ENCODE measurements around the gene CARF. TPM values are rescaled to one million over a fixed set of nuclear protein-coding genes. Genes with fewer than 3 reads are reported as not detected.
"Not testable (repeated sequence)": the region's sequence is repeated elsewhere in the genome, so short reads cannot be mapped to it uniquely, and the experiment has no call there.

CARF gene
- total RNA-seq, 1 donor from 2014 or later: 9.2 TPM

DNA sequence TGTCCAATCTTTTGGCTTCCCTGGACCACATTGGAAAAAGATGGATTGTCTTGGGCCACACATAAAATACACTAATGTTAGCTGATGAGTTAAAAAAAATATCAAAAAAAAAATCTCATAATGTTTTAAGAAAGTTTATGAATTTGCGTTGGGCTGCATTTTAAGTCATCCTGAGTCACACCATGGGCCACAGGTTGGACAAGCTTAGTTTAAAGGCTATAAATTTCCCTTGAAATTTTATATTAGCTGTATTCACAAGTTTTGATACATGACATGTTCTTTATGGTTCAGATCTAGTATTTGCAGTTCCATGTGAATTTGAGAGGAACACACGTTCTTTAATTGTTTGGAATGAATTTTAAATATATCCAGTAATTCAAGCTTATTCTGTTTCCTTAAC lies 21.9 kb downstream of the CARF start:
- DNase-seq (ENCODE audit: low read depth): no peak

DNA sequence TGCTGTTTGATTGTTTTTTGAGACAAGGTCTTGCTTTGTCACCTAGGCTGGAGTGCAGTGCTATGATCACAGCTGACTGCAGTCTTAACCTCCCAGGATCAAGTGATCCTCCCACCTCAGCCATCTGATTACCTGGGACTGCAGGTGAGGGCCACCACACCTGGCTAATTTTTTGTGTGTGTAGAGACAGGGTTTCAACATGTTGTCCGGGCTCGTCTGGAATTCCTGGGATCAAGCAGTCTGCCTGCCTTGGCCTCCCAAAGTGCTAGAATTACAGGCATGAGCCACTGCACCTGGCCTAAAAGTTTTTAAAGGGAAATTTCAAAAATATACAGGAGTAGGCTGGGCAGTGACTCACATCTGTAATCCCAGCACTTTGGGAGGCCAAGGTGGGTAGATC lies 22.4 kb downstream of the CARF start:
- DNase-seq (ENCODE audit: low read depth): no peak

GRCh38 chr2:202938960-202939359 lies 26.9 kb downstream of the CARF start:
- DNase-seq (ENCODE audit: low read depth): no peak

DNA sequence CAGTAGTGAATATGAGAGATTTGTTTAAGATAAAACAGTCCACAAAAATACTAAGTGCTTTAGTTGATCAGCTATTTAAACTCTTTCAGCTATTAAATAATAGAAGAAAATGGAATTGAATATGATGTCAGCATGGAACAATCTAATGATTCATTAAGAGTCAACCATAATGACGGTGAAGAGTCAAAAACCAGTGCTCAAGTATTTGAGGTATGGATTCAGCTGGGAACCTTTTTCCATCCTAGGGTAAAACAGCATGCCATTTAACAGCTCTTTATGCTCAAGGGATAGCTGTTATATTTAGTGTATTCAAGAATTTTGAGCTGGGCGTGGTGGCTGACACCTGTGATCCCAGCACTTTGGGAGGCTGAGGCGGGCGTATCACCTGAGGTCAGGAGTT lies 29.7 kb downstream of the CARF start:
- DNase-seq (ENCODE audit: low read depth): no peak

DNA sequence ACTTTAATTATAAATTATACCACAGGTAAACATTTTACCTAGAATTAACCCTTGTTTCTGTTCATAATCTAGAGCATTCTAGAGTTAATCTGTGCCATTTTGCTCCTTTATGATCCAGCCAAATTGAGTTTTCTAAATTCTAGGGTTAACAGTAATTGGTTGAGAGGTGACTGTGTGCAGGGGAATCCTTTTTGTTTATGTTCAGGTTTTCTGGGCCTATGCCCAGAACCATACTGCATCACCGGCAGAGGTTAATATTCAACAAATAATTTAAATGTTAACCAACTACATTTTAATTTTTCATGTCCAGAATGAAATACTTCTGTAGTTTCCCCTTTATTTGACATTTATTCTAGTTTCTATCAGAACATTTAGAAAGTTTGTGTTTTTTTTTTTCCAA lies 32.3 kb downstream of the CARF start:
- peak; percentile 64 for DNase-seq (ENCODE audit: low read depth)

- DNase-seq (ENCODE audit: low read depth): peak; percentile 13
Observed at GRCh38 chr2:202944816-202945215, 32.7 kb downstream of the CARF start.

DNA sequence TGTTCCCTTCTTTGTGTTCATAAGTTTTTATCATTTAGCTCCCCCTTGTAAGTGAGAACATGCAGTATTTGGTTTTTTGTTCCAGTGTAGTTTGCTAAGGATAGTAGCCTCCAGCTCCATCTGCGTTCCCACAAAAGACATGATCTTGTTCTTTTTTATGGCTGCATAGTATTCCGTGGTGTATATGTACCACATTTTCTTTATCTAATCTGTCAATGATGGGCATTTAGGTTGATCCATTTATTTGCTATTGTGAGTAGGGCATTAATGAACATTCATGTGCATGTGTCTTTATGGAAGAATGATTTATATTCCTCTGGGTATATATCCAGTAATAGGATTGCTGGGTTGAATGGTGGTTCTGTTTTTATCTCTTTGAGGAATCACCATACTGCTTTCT lies 33.4 kb downstream of the CARF start:
- DNase-seq (ENCODE audit: low read depth): no peak

DNA sequence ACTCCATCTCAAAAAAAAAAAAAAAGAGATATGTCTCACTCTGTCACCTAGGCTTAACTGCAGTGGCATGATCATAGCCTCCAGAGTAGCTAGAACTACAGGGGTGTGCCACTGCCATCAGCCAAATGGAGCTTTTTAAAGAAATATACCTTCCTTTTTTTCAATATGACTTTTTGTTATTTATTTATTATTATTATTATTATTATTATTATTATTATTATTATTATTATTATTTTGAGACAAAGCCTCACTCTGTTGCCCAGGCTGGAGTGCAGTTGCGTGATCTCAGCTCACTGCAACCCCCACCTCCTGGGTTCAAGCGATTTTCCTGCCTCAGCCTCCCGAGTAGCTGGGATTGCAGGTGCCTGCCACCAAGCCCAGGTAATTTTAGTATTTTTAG lies 37.3 kb downstream of the CARF start:
- not testable (repeated sequence) for DNase-seq (ENCODE audit: low read depth)

- DNase-seq (ENCODE audit: low read depth): no peak
Observed at GRCh38 chr2:202950592-202950991, 38.5 kb downstream of the CARF start.

- no peak for DNase-seq (ENCODE audit: low read depth)
Observed at GRCh38 chr2:202960524-202960923, 48.4 kb downstream of the CARF start.

DNA sequence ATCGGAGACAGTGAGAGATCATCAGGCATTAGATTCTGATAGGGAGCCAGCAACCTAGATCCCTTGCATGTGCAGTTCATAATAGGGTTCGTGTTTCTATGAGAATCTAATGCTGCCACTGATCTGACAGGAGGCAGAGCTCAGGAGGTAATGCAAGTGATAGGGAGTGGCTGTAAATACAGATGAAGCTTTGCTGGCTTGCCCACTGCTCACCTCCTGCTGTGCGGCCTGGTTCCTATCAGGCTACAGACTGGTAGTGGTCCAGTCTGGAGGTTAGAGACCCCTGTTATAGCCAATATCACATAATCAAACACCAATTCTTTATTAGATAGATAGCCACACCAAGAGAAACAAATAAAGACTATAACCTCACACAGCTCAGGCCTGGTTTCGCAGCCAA lies 51.6 kb downstream of the CARF start:
- no peak for DNase-seq (ENCODE audit: low read depth)

DNA sequence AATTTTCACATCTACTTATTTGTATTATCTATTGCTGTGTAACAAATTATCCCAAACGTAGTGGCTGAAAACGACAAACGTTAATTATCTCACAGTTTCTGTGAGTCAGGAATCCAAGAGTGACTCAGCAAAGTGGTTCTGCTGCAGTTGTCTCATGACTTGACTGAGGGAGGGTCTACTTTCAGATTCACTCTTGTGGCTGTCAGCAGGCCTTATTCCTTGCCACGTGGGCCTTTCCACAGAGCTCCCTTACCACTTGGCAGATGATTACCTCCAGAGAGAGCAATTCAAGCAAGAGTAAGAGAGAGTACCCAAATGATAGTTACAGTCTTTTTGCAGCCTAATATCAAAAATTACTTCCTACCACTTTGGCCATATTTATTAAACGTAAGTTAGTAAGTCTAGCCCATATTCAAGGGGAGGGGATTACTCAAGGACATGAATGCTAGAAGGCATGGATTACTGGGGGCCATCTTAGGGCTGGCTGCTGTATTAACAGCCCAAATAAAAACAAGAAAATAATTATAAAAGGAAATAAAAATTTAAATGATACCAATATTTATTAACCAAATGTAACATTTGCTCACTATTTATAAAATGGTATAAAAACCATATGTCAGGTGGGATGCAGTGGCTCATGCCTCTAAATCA lies 53.9 kb downstream of the CARF start:
- DNase-seq (ENCODE audit: low read depth): peak; percentile 85

DNA sequence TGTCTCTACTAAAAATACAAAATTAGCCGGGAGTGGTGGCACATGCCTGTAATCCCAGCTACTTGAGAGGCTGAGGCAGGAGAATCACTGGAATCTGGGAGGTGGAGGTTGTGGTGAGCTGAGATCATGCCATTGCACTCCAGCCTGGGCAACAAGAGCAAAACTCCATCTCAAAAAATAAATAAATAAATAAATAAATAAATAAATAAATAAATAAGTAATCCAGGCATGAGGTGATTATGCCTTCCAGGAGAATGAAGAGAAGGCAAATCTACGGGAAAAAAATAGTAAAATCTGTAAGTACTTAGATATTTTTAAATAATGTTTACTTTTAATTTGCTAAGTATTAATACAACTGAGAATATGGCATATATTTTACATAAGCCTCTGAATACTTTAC lies 57.3 kb downstream of the CARF start:
- not testable (repeated sequence) for DNase-seq (ENCODE audit: low read depth)

- no peak for DNase-seq (ENCODE audit: low read depth)
Observed at GRCh38 chr2:202976809-202977208, 64.7 kb downstream of the CARF start.

- DNase-seq (ENCODE audit: low read depth): no peak
Observed at GRCh38 chr2:202982779-202983491, 70.9 kb downstream of the CARF start.

- no peak for DNase-seq (ENCODE audit: low read depth)
Observed at GRCh38 chr2:202989749-202990148, 77.7 kb downstream of the CARF start.

DNA sequence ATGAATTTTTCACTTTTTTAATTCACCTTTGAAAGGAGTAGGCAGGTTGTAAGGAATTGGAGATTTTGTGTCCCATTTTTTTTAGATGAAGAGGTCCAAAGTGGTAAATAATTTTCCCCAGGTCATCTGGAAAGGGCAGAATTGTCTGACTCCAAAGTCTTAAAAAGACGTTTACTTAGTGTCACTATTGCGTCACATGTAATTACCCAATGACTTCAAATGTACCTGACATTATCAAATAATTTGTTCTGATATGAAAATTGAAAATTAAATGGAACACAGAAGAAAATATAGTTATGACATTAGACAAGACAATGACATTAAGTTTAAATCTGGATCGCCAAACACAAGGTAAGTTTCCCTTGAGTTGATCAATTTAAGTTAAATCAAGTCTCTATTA lies 78.4 kb downstream of the CARF start:
- no peak for DNase-seq (ENCODE audit: low read depth)

DNA sequence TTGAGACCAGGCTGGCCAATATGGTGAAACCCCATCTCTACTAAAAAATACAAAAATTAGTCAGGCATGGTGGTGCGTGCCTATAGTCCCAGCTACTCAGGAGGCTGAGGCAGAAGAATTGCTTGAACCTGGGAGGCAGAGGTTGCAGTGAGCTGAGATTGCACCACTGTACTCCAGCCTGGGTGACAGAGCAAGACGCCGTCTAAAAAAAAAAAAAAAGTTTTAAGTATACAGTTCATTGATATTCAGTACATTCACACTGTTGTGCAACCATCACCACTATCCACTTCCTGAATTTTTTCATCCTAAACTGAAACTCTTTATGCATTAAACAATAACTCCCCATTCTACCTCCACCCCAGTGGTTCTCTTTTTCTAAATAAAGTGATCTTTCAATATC lies 85.0 kb downstream of the CARF start:
- DNase-seq (ENCODE audit: low read depth): peak; percentile 84

- DNase-seq (ENCODE audit: low read depth): peak; percentile 76
Observed at GRCh38 chr2:203002054-203002821, 90.2 kb downstream of the CARF start.

DNA sequence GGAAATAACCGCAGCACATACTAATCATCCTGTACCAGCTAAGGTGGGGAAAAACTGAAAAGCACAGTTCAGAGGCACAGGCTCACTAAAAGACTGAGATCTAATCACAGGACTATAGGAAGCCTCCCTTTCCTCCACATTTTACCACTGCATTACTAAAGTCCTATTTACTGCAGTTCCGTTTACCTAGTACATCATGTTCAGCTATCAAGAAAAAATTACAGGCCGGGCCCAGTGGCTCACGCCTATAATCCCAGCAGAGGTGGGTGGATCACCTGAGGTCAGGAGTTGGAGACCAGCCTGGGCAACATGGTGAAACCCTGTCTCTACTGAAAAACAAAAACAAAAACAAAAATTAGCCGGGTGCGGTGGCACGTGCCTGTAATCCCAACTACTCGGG lies 91.6 kb downstream of the CARF start:
- no peak for DNase-seq (ENCODE audit: low read depth)

- DNase-seq (ENCODE audit: low read depth): peak; percentile 94
Observed at GRCh38 chr2:203014456-203015199, 102.6 kb downstream of the CARF start, which contains the start of gene NBEAL1. NBEAL1 (plus strand) TSS chr2:203014875; CDS start chr2:203016385, 1,510 bp downstream.

DNA sequence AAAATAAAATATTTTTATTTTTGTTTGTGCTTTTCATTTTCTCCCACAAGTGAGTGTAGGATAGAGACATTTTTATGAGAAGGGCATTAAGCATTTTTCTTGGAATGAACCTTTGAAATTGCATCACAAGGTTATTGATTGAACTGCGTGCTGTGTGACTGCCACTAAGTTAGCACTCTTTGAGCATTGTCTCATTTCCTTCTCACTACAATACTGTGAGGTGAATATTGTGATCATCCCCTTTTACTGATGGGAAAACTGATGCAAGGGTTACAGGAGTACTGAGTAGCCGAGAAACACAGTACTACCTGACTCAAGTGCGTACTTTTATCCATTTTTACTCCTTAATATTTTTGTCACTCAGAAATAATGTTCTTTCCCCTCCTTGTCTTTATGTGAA lies 104.6 kb downstream of the CARF start:
- DNase-seq (ENCODE audit: low read depth): peak; percentile 41

All from renal cortical epithelial cell (primary cell).